Muscle layer of colon (tissue), 2 donors: ENCODE measurements around the gene KRTAP12-1.

Experiments
- H3K27ac ChIP-seq: one replicate; pipeline ENCODE4 v1.7.0; 2013; ENCODE audit warnings: low read depth, mild to moderate bottlenecking, low read length, moderate library complexity
- H3K27me3 ChIP-seq, 2 donors: one replicate each; pipeline ENCODE4 v1.7.0; 2013; ENCODE audit warnings: low read length in 2 of 2, mild to moderate bottlenecking in 2 of 2; ENCODE audit not compliant: insufficient read depth in 2 of 2, control insufficient read depth in 1 of 2
- H3K36me3 ChIP-seq: one replicate; pipeline ENCODE4 v1.7.0; 2013; ENCODE audit warnings: mild to moderate bottlenecking, low read length; ENCODE audit not compliant: insufficient read depth
- H3K4me1 ChIP-seq: one replicate; pipeline ENCODE4 v1.7.0; 2013; ENCODE audit warnings: mild to moderate bottlenecking, low read length; ENCODE audit not compliant: insufficient read depth
- H3K4me3 ChIP-seq, 2 donors: one replicate each; pipeline ENCODE4 v1.7.0; 2013; ENCODE audit warnings: low read length in 2 of 2, low read depth in 1 of 2, mild to moderate bottlenecking in 1 of 2, moderate library complexity in 1 of 2
- H3K9ac ChIP-seq: one replicate; pipeline ENCODE4 v1.7.0; 2013; ENCODE audit warnings: low read length
- H3K9me3 ChIP-seq: one replicate; pipeline ENCODE4 v1.7.0; 2013; ENCODE audit warnings: mild to moderate bottlenecking, low read length
- donor health status: abdominal sarcoma.
- donor health status: Adenocarcinoma of cecum.

The KRTAP12-1 gene

GRCh38 chr21:44681861-44682579, at the start of gene KRTAP12-1:
Gene KRTAP12-1, minus strand, starts transcription at chr21:44682163. Its CDS starts 40 bp downstream, at chr21:44682123.
- Histone ChIP-seq H3K4me3 (no peak within 1 kb of the TSS), H3K4me1 (no peaks in the 10 kb centered on the region), H3K27ac (no peak within 1 kb of the TSS), H3K9me3 (no peaks in the 10 kb centered on the region), H3K9ac (no peak within 1 kb of the TSS), H3K27me3 (no peaks in the 10 kb centered on the region), H3K36me3 (no peaks in the 10 kb centered on the region)

- peaks cover 0 to 14% of the 10 kb centered on the region in 2 donors for H3K27me3 ChIP-seq
- H3K27ac ChIP-seq = no peak overlapping the region
- no peaks in the 10 kb centered on the region for H3K9me3 ChIP-seq
- H3K9ac ChIP-seq = no peak overlapping the region
- no peaks in the 10 kb centered on the region for H3K36me3 ChIP-seq
- H3K4me1 ChIP-seq = no peaks in the 10 kb centered on the region
- no peak overlapping the region for H3K4me3 ChIP-seq
Observed at GRCh38 chr21:44730951-44731579, 49.1 kb upstream of the KRTAP12-1 start.

DNA sequence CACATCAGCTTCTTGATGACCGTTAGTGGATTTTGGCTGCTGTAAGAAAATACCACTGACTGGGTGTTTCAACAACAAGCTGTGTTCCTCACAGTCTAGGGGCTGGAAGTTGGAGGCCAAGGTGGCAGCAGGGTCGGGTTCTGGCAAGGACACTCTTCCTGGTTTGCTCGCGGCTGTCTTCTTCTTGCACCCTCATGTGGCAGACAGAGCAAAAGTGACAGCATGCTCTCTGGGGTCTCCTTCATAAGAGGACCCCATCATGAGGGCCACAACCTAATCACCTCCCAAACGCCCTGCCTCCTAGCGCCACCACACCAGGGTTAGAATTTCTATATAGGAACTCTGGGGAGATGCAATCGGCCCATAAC, 48.0 kb upstream of the KRTAP12-1 start:
- Histone ChIP-seq H3K9ac (no peak overlapping the region), H3K4me3 (no peak overlapping the region), H3K36me3 (no peaks in the 10 kb centered on the region), H3K27me3 (peaks cover 0 to 15% of the 10 kb centered on the region in 2 donors), H3K4me1 (no peaks in the 10 kb centered on the region), H3K27ac (no peak overlapping the region), H3K9me3 (no peaks in the 10 kb centered on the region)

DNA sequence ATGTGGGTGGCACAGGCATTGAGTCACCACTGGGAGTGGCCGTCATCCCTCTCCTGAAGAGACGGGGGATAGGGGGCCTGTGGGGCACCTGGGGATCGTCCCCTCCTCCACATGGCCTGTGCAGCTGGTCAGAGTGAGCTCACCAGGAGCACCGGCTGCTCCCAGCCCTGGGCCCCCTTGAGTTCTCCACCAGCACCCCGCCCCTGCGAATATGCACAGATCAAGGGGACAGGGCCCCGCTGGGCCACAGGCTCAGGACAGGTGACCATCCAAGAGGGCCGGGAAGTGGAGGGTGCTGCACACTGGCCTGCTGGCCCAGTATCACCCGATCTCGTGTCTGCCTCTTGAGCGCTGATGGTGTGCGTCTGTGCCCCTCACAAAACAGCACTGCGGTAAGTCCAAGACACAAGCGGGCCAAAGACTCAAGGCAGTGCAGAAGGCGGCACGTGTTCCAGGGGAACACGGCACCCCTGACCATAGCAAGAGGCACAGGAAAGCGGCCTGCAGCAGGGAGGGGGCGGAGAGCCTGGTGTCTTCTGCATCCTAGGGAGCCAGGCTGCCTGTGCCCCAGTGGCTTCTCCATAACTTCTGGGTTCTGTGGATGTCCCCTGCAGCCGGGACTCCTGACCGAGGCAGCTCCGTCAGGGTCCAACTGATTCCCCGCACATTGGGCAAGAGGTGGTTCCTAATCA, 47.5 kb upstream of the KRTAP12-1 start:
- Histone ChIP-seq H3K9ac (no peak overlapping the region), H3K27ac (no peak overlapping the region), H3K9me3 (no peaks in the 10 kb centered on the region), H3K4me1 (no peaks in the 10 kb centered on the region), H3K4me3 (no peak overlapping the region), H3K27me3 (peaks cover 0 to 15% of the 10 kb centered on the region in 2 donors), H3K36me3 (no peaks in the 10 kb centered on the region)

DNA sequence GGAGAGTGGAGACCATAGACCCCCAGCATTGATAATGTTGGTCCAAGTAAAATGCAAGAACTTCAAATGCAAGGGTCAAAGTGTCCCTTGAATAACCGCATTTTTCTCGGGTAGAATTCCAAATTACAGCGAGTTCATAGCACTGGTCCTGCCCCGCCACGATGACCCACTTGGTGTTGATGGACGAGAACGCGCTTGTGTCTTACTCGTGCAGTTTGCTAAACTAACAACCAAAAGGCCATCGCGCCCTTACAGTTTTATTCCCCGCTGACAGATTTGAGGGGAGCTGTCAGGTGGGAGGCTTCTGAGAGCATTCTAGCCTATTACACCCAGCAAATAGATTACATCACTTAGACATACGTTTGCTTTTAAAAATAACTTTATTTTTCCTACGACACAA, 46.8 kb upstream of the KRTAP12-1 start:
- H3K27ac ChIP-seq = no peak overlapping the region
- H3K27me3 ChIP-seq = peaks cover 0 to 21% of the 10 kb centered on the region in 2 donors
- H3K4me3 ChIP-seq = no peak overlapping the region
- H3K9ac ChIP-seq = no peak overlapping the region
- H3K4me1 ChIP-seq = no peaks in the 10 kb centered on the region
- no peaks in the 10 kb centered on the region for H3K36me3 ChIP-seq
- H3K9me3 ChIP-seq = no peaks in the 10 kb centered on the region

DNA sequence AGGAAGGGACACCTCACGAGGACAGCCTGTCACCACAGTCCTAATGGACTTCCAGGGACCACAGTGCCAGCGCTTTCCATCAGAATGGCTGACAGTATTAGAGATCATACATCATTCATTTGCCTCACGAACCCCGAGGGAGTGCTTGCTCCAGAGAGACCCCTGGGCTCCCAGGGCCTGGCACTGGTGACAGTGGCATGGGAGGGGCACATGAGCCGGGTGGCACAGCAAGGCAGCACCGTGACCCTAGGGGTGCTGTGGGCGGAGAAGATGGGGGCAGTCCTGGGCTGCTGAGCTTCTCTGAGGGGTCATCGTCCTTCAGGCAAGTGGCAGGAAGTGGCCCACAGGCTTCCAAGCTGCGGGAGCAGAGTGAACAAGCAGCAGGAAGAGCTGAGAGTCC, 45.8 kb upstream of the KRTAP12-1 start:
- Histone ChIP-seq H3K9me3 (no peaks in the 10 kb centered on the region), H3K36me3 (no peaks in the 10 kb centered on the region), H3K27ac (no peak overlapping the region), H3K4me1 (no peaks in the 10 kb centered on the region), H3K27me3 (peaks cover 0 to 30% of the 10 kb centered on the region in 2 donors), H3K4me3 (no peak overlapping the region), H3K9ac (no peak overlapping the region)

GRCh38 chr21:44727321-44727720, 45.4 kb upstream of the KRTAP12-1 start:
- Histone ChIP-seq H3K4me1 (no peaks in the 10 kb centered on the region), H3K9ac (no peak overlapping the region), H3K4me3 (no peak overlapping the region), H3K9me3 (no peaks in the 10 kb centered on the region), H3K36me3 (no peaks in the 10 kb centered on the region), H3K27me3 (peaks cover 0 to 33% of the 10 kb centered on the region in 2 donors), H3K27ac (no peak overlapping the region)

DNA sequence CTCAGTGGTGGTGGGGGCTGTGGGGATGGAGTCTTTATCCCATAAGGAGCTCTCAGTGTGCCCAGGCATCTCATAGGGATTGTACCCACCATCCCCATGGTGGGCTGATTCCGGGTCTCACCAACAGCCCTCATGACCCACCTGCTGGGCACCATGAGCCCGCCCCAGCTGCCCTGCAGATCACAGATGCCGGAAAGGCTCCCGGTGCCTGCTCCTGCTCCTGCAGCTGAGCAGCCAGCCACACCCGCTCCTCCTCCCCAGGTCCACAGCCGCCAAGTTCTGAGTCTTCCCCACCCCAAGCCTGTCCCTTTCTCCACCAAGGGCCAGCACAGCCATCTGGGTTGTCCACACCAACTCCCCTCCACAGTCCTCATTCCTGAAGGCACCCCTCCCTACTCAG, 44.9 kb upstream of the KRTAP12-1 start:
- H3K9ac ChIP-seq = no peak overlapping the region
- no peak overlapping the region for H3K27ac ChIP-seq
- peaks cover 0 to 33% of the 10 kb centered on the region in 2 donors for H3K27me3 ChIP-seq
- H3K4me1 ChIP-seq = no peaks in the 10 kb centered on the region
- no peaks in the 10 kb centered on the region for H3K36me3 ChIP-seq
- no peaks in the 10 kb centered on the region for H3K9me3 ChIP-seq
- H3K4me3 ChIP-seq = no peak overlapping the region

- Histone ChIP-seq H3K4me3 (no peak overlapping the region), H3K9ac (no peak overlapping the region), H3K27me3 (peaks cover 9 to 33% of the 10 kb centered on the region in 2 donors), H3K9me3 (no peaks in the 10 kb centered on the region), H3K36me3 (no peaks in the 10 kb centered on the region), H3K4me1 (no peaks in the 10 kb centered on the region), H3K27ac (no peak overlapping the region)
Observed at GRCh38 chr21:44724926-44725325, 43.0 kb upstream of the KRTAP12-1 start.

DNA sequence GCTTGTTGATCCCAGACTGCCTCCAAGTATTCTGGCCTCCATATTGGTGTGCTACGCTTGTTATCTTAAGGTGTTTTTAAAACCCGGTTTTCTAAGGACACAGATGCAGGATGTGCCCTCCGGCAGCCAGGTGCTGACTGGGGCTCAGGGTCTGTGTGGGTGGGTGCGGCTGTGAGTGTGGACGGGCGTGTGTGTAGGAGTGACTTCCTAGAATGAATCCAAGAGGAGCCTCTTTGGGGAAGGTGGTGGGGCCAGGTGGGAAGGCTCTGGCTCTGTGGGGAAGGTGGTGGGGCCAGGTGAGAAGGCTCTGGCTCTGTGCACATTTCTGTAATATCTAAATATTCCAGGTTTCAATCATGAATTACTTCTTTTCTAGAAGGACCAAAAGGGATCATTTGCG, 42.2 kb upstream of the KRTAP12-1 start:
- Histone ChIP-seq H3K4me1 (no peaks in the 10 kb centered on the region), H3K27me3 (peaks cover 9 to 33% of the 10 kb centered on the region in 2 donors), H3K9ac (no peak overlapping the region), H3K36me3 (no peaks in the 10 kb centered on the region), H3K27ac (no peak overlapping the region), H3K9me3 (no peaks in the 10 kb centered on the region), H3K4me3 (no peak overlapping the region)

GRCh38 chr21:44723177-44724131, 41.5 kb upstream of the KRTAP12-1 start:
- Histone ChIP-seq H3K4me3 (no peak overlapping the region), H3K27ac (no peak overlapping the region), H3K27me3 (peaks cover 9 to 33% of the 10 kb centered on the region in 2 donors), H3K36me3 (no peaks in the 10 kb centered on the region), H3K4me1 (no peaks in the 10 kb centered on the region), H3K9me3 (no peaks in the 10 kb centered on the region), H3K9ac (no peak overlapping the region)
